Activated T-cell treated with anti-CD3 and anti-CD28 coated beads, Interleukin-2, amount 50 U/mL, for 4 hours (primary cell): Measurements from ENCODE around the gene ACOX2. TPM values are rescaled to one million over a fixed set of nuclear protein-coding genes. Genes with fewer than 3 reads are reported as not detected.

Source experiments
- ATAC-seq, 2 donors: fragments of 200-7000 bp; cut with Tn5 transposase; one replicate each; pipeline ENCODE4 v1.10.0; 2021
- DNase-seq: peaks from one replicate; pipeline ENCODE4 v3.0.0-alpha.2; 2020
- H3K27me3 Mint-ChIP-seq: one replicate; pipeline ENCODE4 v1.8.0; 2021; ENCODE audit warnings: low read depth, mixed read lengths
- H3K36me3 Mint-ChIP-seq: one replicate; pipeline ENCODE4 v1.8.0; 2022; ENCODE audit warnings: mixed read lengths; ENCODE audit not compliant: insufficient read depth
- H3K4me1 Mint-ChIP-seq: one replicate; pipeline ENCODE4 v1.8.0; 2021; ENCODE audit warnings: low read depth, mixed read lengths
- H3K4me3 Mint-ChIP-seq: one replicate; pipeline ENCODE4 v1.8.0; 2021; ENCODE audit warnings: mild to moderate bottlenecking, moderate library complexity, mixed read lengths
- H3K9me3 Mint-ChIP-seq: one replicate; pipeline ENCODE4 v1.8.0; 2021; ENCODE audit warnings: mixed read lengths
- total RNA-seq, 3 donors: library from RNA; stranded (reverse); gene quantifications; one replicate each; pipeline ENCODE4 v1.2.1, GENCODE V29; 2021

Gene ACOX2
- total RNA-seq, 3 donors from 2014 or later: not detected

DNA sequence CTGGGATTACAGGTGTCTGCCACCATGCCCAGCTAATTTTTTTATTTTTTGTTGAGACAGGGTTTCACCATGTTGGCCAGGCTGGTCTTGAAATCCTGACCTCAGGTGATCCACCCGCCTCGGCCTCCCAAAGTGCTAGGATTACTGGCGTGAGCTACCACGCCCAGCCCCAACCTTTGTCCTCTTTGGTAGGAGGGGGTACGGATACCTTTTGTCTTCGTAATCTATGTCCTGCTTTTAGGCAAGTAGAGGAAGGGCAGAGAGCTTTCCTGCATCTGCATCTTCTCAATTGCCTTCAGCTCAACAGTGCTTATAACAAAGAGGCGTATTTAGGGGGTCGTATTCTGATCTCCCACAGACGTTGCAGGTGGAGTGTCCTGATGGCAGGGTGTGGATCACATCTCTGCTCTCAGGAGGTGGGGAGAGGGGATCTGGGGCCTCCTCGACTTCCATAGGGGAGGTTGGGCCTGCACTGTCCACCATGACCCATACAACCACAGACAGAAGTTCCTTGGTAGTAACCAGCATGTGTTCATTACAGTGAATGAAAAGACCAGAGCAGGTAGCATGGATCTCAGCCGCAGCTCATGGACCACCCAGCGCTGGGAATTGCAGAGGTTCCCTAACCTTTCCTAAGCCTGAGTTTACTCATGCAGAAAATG, 66.5 kb downstream of the ACOX2 start:
- Mint-ChIP-seq H3K36me3 (no peaks in the 10 kb centered on the region), H3K9me3 (no peaks in the 10 kb centered on the region), H3K4me1 (peaks cover 30% of the 10 kb centered on the region), H3K27me3 (no peaks in the 10 kb centered on the region), H3K4me3 (no peak overlapping the region)
- ATAC-seq (no peak), DNase-seq (no peak)

DNA sequence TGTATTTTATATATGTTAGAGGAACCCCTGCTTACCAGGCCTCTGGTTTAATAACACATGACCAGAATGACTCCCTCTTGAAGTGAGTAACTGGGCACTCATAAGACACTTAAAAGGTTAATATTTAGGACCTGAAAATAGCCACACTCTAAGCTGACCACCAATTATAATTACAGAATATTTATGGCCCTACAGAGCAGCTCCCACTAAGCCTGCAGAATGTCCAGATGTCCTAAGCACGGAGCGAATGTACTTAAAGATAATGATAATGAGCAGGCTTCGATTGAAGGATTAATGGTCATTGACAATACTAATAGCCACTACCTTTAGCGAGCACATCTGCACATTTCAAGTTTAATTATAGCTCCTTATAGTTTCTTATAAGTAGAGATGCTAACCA, 67.9 kb downstream of the ACOX2 start:
- Mint-ChIP-seq H3K9me3 (no peaks in the 10 kb centered on the region), H3K27me3 (no peaks in the 10 kb centered on the region), H3K4me3 (no peak overlapping the region), H3K36me3 (no peaks in the 10 kb centered on the region), H3K4me1 (peaks cover 19% of the 10 kb centered on the region)
- DNase-seq (no peak), ATAC-seq (no peak)

DNA sequence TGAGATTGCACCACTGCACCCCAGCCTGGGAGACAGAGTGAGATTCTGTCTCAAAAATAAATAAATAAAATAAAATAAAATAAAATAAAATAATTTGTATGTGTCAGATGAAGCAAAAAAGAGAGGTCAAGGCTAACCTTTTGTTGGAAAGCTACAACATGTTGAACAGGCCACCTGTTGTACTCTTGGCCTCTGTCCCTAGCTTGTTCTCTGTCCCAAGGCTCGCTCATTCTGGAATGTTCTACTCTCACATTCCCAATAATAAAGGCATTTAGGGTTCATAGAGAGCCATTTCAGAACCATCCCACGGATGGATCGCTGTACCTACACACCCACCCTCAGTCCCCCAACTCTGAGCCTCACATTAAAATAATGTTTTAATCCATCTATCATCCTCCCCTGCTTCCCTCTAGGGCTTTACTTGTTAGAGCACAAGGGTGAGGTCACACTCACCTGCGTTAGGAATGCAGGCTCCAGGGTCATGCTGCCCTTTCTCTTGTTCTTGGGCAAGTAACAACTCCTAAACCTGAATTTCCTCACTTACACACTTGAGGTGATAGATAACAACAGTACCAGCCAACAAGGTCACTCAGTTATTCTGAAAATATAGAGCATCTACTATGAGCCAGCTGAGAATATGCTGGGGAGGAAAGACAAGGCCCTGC, 70.0 kb downstream of the ACOX2 start:
- no peaks in the 10 kb centered on the region for H3K27me3 Mint-ChIP-seq
- H3K4me1 Mint-ChIP-seq: peaks cover 24% of the 10 kb centered on the region
- no peak overlapping the region for H3K4me3 Mint-ChIP-seq
- no peak for ATAC-seq
- no peaks in the 10 kb centered on the region for H3K9me3 Mint-ChIP-seq
- DNase-seq: no peak
- H3K36me3 Mint-ChIP-seq: no peaks in the 10 kb centered on the region

DNA sequence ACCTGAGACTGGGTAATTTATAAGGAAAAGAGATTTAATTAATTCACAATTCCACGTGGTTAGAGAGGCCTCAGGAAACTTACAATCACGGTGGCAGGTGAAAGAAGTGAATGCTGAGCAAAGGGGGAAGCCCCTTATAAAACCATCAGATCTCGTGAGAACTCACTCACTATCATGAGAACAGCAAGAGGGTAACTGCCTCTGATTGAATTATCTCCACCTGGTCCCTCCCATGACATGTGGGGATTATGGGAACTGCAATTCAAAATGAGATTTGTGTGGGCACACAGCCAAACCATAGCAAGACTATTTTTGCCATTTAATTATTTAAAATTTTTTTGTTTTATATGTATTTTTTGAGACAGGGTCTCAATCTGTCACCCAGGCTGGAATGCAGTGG, 72.1 kb downstream of the ACOX2 start:
- Mint-ChIP-seq H3K4me1 (peaks cover 10% of the 10 kb centered on the region), H3K27me3 (no peaks in the 10 kb centered on the region), H3K9me3 (no peaks in the 10 kb centered on the region), H3K36me3 (no peaks in the 10 kb centered on the region), H3K4me3 (no peak overlapping the region)
- ATAC-seq (peak in 1 of 2 donors; percentile 36), DNase-seq (no peak)

DNA sequence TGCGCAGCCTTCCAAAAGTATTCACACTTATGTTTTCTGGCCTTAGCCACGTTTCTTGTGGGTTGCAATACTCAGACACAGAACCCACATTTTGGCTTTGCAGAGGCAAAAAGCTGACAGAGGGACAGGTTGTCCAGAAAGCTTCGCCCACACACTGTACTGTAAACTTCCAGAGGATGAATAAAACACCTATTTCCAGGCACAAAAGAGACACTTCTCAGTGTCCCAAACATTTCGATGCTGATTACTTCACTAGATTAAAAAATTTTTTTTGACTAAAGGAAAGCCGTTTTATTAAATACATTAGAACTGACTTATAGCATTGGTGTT, 73.1 kb downstream of the ACOX2 start:
- peak overlapping the region; percentile 16 for H3K4me3 Mint-ChIP-seq
- H3K4me1 Mint-ChIP-seq: peaks cover 9% of the 10 kb centered on the region
- no peaks in the 10 kb centered on the region for H3K27me3 Mint-ChIP-seq
- ATAC-seq (no peak), DNase-seq (no peak)
- H3K9me3 Mint-ChIP-seq: no peaks in the 10 kb centered on the region
- no peaks in the 10 kb centered on the region for H3K36me3 Mint-ChIP-seq

DNA sequence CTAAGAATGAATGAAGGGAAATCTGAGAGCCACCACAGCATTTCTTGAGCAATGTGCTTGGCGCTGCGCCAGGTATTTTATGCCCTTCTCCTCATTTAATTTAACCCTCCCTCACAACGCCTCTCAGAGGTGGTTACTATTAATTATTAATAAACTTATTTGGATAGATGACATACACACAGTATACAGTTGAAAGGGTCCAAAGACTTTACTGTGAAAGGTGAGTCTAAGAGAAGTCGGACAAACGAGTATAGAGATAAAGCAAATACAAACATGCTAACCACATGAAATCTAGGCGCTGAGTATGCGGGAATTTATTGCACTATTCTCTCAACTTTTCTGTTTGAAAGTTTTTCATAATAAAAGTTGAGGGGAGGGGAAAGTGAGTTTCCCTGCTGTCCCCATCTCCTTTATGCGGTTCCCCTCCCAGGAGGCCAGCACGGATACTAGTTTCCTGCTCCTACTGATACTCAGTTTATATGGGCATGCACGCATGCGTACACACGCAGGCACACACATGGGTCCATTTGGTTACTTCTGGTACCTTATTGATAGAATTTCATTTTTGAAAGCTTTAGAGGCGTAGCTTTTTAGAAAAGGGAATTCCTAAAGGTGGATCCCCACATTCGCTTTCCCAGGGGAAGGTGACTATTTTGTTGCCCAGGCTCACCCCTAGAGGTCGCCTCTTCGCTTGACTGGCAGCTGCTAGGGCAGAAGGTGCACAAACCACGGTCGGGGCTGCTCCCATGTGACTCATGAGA, 73.6 kb downstream of the ACOX2 start:
- H3K4me3 Mint-ChIP-seq: peak overlapping the region; percentile 16
- no peaks in the 10 kb centered on the region for H3K9me3 Mint-ChIP-seq
- no peaks in the 10 kb centered on the region for H3K27me3 Mint-ChIP-seq
- ATAC-seq (peak; percentile 98 to 99), DNase-seq (peak; percentile 68)
- H3K4me1 Mint-ChIP-seq: peaks cover 9% of the 10 kb centered on the region
- no peaks in the 10 kb centered on the region for H3K36me3 Mint-ChIP-seq

DNA sequence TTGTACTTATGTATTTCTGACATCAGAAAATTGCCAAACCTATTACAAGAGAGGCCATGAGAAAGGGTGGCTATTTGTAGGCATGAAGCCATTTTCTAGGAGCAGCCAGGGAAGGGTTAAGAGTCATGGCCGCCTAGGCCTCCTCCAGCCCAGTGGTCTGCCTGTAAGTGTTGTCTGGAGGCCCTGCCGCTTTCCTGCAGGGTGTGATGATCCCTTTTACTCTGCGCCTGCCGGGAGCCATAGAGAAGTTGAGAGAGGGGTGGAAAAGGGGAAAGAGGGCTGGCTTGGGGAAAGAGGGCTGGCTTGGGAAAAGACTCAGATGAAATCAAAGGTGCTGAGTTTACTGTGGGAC, 74.2 kb downstream of the ACOX2 start:
- Mint-ChIP-seq H3K27me3 (no peaks in the 10 kb centered on the region), H3K4me1 (peaks cover 9% of the 10 kb centered on the region), H3K4me3 (no peak overlapping the region), H3K36me3 (no peaks in the 10 kb centered on the region), H3K9me3 (no peaks in the 10 kb centered on the region)
- ATAC-seq: no peak
- no peak for DNase-seq

DNA sequence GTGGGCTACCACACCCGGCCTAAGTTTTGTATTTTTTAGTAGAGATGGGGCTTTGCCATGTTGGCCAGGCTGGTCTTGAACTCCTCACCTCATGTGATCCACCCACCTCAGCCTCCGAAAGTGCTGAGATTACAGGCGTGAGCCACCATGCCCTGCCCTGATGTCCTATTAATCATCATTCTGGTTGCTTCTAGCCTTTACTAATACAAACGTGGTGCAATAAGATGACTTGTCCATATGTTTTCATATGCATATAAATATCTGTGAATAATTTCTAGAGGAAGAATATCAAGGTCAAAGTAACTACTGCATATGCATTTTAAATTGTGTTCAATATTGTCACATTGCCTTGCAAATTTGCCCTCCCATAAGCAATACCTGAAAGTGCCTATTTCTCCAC, 77.8 kb downstream of the ACOX2 start:
- H3K36me3 Mint-ChIP-seq: peaks cover 2% of the 10 kb centered on the region
- no peak for DNase-seq
- no peak overlapping the region for H3K4me3 Mint-ChIP-seq
- peaks cover 9% of the 10 kb centered on the region for H3K4me1 Mint-ChIP-seq
- peaks cover 19% of the 10 kb centered on the region for H3K9me3 Mint-ChIP-seq
- no peaks in the 10 kb centered on the region for H3K27me3 Mint-ChIP-seq
- ATAC-seq: no peak

Other genes with a start within 250 kb of the ACOX2 start
- gene RPP14, start 230.9 kb downstream of the ACOX2 start, total RNA-seq: 10 to 100 TPM; 21.6 to 24.8 (median 23.8) TPM
- 10 to 100 TPM; 14.4 to 16.1 (median 15.9) TPM for gene HTD2, start 230.7 kb downstream of the ACOX2 start, total RNA-seq
- 10 to 100 TPM; 30.1 to 40.2 (median 32.2) TPM for gene PXK, start 204.3 kb downstream of the ACOX2 start, total RNA-seq
- gene PDHB, start 103.4 kb downstream of the ACOX2 start, total RNA-seq: 10 to 100 TPM; 54.8 to 62.3 (median 55.6) TPM
- gene KCTD6, start 45.1 kb downstream of the ACOX2 start, total RNA-seq: 1 to 10 TPM; 7.8 to 9.6 (median 8.3) TPM
- gene FAM107A, start 40.2 kb upstream of the ACOX2 start, total RNA-seq: not detected
- gene FAM3D, start 129.6 kb upstream of the ACOX2 start, total RNA-seq: not detected